ENCODE measurements around the gene HDAC10. TPM values are rescaled to one million over a fixed set of nuclear protein-coding genes. Genes with fewer than 3 reads are reported as not detected.

The HDAC10 gene
- total RNA-seq, 1 donor from 2014 or later = 47.9 TPM

DNA sequence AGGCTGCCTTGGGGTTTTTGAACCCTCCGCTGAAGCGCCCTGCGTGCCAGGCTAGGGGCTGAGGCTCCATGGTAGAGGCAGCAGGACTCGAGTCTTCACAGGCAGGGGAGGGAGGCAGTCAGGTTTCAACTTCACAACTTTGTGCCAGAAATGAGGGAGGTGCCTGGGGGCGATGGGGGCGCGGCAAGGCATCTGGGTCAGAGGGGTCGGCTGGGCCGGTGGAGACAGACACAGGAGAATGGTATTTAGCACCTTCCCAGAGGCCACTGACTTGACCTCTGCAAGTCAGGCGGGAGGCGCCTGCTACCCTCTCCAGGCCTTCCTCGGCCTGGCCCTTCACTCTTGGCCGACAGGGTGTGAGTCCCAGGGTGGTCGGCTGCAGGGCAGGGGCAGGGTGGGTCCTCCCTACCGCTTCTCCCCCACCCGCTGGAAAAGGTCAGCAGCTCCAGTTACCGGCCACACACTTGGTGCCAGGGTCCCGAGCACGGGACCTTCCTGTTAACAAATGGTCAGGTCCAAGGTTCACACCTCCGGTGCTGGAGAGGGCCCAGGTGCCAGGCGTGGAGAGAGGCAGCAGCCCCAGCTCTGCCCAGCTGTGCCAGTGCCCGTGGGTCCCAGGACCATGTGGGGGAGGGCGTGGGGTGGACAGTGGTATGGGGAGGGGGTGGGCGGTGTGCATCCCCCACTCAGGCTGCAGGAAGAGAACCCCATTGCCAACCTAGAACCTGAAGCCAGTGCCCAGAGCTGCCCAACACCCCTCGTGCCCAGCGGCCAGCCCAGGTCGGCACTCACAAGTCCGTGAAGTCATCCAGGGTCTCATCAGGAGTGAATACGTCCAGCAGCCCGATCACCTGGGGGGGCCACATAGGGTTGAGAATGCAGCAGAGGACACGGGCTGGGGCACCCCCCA lies 6.6 kb upstream of the HDAC10 start:
- Histone ChIP-seq H3K36me3 (no peaks in the 10 kb centered on the region), H3K9me3 (no peaks in the 10 kb centered on the region), H3K27ac (no peak overlapping the region), H3K4me3 (no peak overlapping the region), H3K4me1 (peaks cover 16% of the 10 kb centered on the region), H3K27me3 (ENCODE audit: low read depth) (peaks cover 17% of the 10 kb centered on the region)
- TF ChIP-seq, protein P1, sequence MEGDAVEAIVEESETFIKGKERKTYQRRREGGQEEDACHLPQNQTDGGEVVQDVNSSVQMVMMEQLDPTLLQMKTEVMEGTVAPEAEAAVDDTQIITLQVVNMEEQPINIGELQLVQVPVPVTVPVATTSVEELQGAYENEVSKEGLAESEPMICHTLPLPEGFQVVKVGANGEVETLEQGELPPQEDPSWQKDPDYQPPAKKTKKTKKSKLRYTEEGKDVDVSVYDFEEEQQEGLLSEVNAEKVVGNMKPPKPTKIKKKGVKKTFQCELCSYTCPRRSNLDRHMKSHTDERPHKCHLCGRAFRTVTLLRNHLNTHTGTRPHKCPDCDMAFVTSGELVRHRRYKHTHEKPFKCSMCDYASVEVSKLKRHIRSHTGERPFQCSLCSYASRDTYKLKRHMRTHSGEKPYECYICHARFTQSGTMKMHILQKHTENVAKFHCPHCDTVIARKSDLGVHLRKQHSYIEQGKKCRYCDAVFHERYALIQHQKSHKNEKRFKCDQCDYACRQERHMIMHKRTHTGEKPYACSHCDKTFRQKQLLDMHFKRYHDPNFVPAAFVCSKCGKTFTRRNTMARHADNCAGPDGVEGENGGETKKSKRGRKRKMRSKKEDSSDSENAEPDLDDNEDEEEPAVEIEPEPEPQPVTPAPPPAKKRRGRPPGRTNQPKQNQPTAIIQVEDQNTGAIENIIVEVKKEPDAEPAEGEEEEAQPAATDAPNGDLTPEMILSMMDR (IDR thresholded peaks at IDR 0.05) = no peak
- ATAC-seq = no peak
- DNase-seq = no peak
- intact Hi-C loops (cut with DNase I) = no loop called here

DNA sequence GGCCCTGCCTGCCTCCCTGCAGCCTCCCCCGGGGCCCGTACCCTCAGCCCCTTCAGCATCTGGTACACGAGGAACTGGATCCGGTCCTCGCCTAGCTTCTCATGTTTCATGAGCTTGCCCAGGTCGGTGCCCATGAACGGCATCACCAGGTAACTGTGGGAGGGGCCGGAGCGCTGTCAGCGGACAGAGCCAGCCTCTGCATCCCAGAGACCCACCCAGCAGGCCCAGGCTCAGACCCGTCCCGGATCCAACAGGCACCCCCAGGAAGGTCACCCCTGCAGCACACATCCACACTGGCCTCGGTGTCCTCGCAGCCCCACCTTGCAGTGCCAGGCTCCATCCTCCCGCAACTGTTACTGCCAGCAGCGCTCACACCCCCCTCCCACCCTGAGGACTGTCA lies 6.0 kb upstream of the HDAC10 start:
- H3K27me3 ChIP-seq (ENCODE audit: low read depth) = peaks cover 10% of the 10 kb centered on the region
- intact Hi-C loops (cut with DNase I) = no loop called here
- ATAC-seq (no peak), DNase-seq (no peak)
- no peak overlapping the region for H3K4me3 ChIP-seq
- no peak overlapping the region for H3K27ac ChIP-seq
- H3K36me3 ChIP-seq = no peaks in the 10 kb centered on the region
- peaks cover 15% of the 10 kb centered on the region for H3K4me1 ChIP-seq
- H3K9me3 ChIP-seq = no peaks in the 10 kb centered on the region
- TF ChIP-seq, protein P1 (IDR thresholded peaks at IDR 0.05) = no peak

DNA sequence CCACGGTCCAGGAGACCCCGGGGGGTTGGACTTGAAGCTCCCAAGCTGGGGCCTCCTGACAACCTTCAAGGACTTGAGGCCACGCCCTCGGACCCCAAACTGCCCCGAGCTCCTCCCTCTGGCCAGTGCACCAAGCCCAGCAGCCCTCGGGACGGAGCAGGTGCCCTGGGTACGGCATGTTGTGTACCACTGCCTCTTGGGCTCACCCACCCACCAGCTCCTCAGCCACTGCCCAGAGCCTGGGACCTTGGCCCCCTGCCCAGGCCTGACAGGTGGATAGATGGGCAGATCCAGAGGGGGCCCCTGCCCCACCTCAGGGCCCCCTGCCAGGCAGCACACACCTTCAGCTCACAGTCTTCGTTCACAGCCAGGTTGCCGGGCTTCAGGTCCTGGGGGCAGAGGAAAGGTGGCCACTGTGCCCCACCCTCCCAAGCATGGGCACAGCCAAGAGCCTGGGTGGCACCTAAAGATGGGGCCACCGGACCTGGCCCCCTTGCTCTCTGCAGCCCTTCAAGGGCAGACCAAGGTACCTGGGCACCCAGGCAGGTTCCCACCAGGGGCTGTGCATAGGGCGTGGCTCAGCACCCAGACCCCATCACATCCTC lies 5.3 kb upstream of the HDAC10 start:
- H3K9me3 ChIP-seq = no peaks in the 10 kb centered on the region
- TF ChIP-seq, protein P1 (IDR thresholded peaks at IDR 0.05) = no peak
- intact Hi-C loops (cut with DNase I) = no loop called here
- H3K27ac ChIP-seq = no peak overlapping the region
- no peak for DNase-seq
- H3K27me3 ChIP-seq (ENCODE audit: low read depth) = peaks cover 6% of the 10 kb centered on the region
- no peaks in the 10 kb centered on the region for H3K36me3 ChIP-seq
- H3K4me1 ChIP-seq = peaks cover 18% of the 10 kb centered on the region
- H3K4me3 ChIP-seq = no peak overlapping the region
- no peak for ATAC-seq

DNA sequence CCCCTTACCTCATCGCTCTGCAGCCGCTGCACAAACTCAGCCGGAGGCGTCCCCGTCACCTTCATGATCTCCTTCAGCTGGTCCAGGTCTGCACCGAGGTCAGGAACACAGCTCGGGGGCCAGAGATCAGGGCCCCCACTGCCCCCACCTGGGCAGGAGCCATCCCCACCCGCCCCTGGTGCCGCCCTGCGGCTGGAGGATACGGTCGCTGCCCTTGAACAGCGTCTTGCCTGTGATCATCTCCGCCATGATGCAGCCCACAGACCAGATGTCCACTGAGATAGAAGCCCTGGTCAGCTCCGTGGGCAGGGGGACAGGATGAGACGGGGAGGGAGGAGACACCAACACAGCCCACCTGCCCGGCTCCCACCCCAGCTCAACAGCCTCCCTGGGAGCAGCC lies 4.5 kb upstream of the HDAC10 start:
- H3K4me1 ChIP-seq = peaks cover 20% of the 10 kb centered on the region
- intact Hi-C loops (cut with DNase I) = no loop called here
- TF ChIP-seq, protein P1 (IDR thresholded peaks at IDR 0.05) = no peak

DNA sequence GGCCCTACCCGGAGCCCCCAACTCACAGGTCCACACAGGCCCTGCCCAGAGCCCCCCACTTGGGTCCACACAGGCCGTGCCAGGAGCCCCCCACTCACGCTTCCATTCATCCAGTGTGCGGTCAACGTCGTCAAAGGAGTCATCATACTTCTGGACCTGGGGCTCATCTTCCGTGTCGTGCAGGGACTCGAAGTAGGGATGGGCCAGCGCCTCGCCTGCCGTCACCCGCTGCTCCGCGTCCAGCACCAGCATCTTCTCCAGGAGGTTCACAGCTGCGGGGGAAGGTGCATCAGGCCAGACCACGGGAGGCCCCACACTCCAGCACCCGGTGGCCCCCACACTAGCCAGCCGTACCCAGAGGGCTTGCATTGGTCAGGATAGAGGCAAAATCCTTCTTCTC lies 4.0 kb upstream of the HDAC10 start:
- no peaks in the 10 kb centered on the region for H3K27me3 ChIP-seq (ENCODE audit: low read depth)
- ATAC-seq = no peak
- no peak for DNase-seq
- H3K4me3 ChIP-seq = no peak overlapping the region
- no peak overlapping the region for H3K27ac ChIP-seq
- peaks cover 20% of the 10 kb centered on the region for H3K4me1 ChIP-seq
- H3K9me3 ChIP-seq = no peaks in the 10 kb centered on the region
- H3K36me3 ChIP-seq = no peaks in the 10 kb centered on the region
- intact Hi-C loops (cut with DNase I) = no loop called here
- TF ChIP-seq, protein P1 (IDR thresholded peaks at IDR 0.05) = no peak

More for the DNA sequence above, 4.5 kb upstream of the HDAC10 start:
- H3K27ac ChIP-seq = no peak overlapping the region
- H3K36me3 ChIP-seq = no peaks in the 10 kb centered on the region
- no peaks in the 10 kb centered on the region for H3K9me3 ChIP-seq
- ATAC-seq (no peak), DNase-seq (no peak)
- H3K27me3 ChIP-seq (ENCODE audit: low read depth) = peaks cover 2% of the 10 kb centered on the region
- H3K4me3 ChIP-seq = no peak overlapping the region

Measured in lower lobe of right lung (tissue), 2 donors.